LNCAP (cell line): ENCODE data around the gene SOX2.

Experiments
- CTCF ChIP-seq: fragments of 450-650 bp; IDR thresholded peaks from 2 replicates; pipeline ENCODE4 v1.5.1; 2017; ENCODE audit warnings: mild to moderate bottlenecking

The SOX2 gene

GRCh38 chr3:181692311-181693145 is 19.2 kb upstream of the SOX2 start:
- no peak for TF ChIP-seq CTCF

- no peak for TF ChIP-seq CTCF
Measured at GRCh38 chr3:181693280-181693679, 18.4 kb upstream of the SOX2 start.

GRCh38 chr3:181694805-181695660 is 16.7 kb upstream of the SOX2 start:
- TF ChIP-seq CTCF, result no peak

GRCh38 chr3:181695661-181696491 is 15.8 kb upstream of the SOX2 start:
- TF ChIP-seq CTCF, result no peak

GRCh38 chr3:181696626-181697230 is 15.0 kb upstream of the SOX2 start:
- no peak for TF ChIP-seq CTCF

GRCh38 chr3:181698263-181698954 is 13.3 kb upstream of the SOX2 start:
- TF ChIP-seq CTCF, result no peak
